Kidney capillary endothelial cell (primary cell): Measurements from ENCODE around the gene SRGN.
"Not testable (repeated sequence)": the region's sequence is repeated elsewhere in the genome, so short reads cannot be mapped to it uniquely, and the experiment has no call there.

Experiments
- DNase-seq: peaks from one replicate; pipeline ENCODE4 v3.0.0-alpha.2; 2018; ENCODE audit warnings: low spot score

Gene SRGN

GRCh38 chr10:69087590-69088470 lies at the start of gene SRGN:
TSS of gene SRGN (plus strand) at chr10:69088103. CDS start at chr10:69088158, 55 bp downstream.
- DNase-seq, result peak; percentile 41

- DNase-seq, result not testable (repeated sequence)
These were observed 47.0 kb upstream of the SRGN start for GRCh38 chr10:69040904-69041303.

- DNase-seq, result no peak
These were observed 45.5 kb upstream of the SRGN start for GRCh38 chr10:69042417-69042816.

- no peak for DNase-seq
These were observed 45.1 kb upstream of the SRGN start for GRCh38 chr10:69042838-69043237.

GRCh38 chr10:69043931-69044531 lies 43.9 kb upstream of the SRGN start:
- no peak for DNase-seq

GRCh38 chr10:69044546-69044945 lies 43.4 kb upstream of the SRGN start:
- no peak for DNase-seq

- DNase-seq, result no peak
These were observed 42.2 kb upstream of the SRGN start for GRCh38 chr10:69045441-69046300.

GRCh38 chr10:69047111-69047832 lies 40.6 kb upstream of the SRGN start:
- no peak for DNase-seq

GRCh38 chr10:69048103-69048502 lies 39.8 kb upstream of the SRGN start:
- no peak for DNase-seq

GRCh38 chr10:69049566-69049961 lies 38.3 kb upstream of the SRGN start:
- no peak for DNase-seq

- no peak for DNase-seq
These were observed 36.6 kb upstream of the SRGN start for GRCh38 chr10:69051303-69051702.

GRCh38 chr10:69051710-69052487 lies 36.0 kb upstream of the SRGN start:
- DNase-seq, result no peak

- DNase-seq, result no peak
These were observed 35.2 kb upstream of the SRGN start for GRCh38 chr10:69052736-69053135.

- DNase-seq, result no peak
These were observed 32.7 kb upstream of the SRGN start for GRCh38 chr10:69055241-69055640.

- DNase-seq, result peak; percentile 21
These were observed 31.8 kb upstream of the SRGN start for GRCh38 chr10:69056129-69056528.

- no peak for DNase-seq
These were observed 31.2 kb upstream of the SRGN start for GRCh38 chr10:69056536-69057260.

- peak; percentile 21 for DNase-seq
These were observed 30.5 kb upstream of the SRGN start for GRCh38 chr10:69057261-69057950.

- no peak for DNase-seq
These were observed 30.0 kb upstream of the SRGN start for GRCh38 chr10:69057951-69058297.

- DNase-seq, result no peak
These were observed 27.6 kb upstream of the SRGN start for GRCh38 chr10:69060127-69060798.
